ENCODE data around the gene BCL7A. TPM values are rescaled to one million over a fixed set of nuclear protein-coding genes. Genes with fewer than 3 reads are reported as not detected.

BCL7A gene
- total and polyA plus RNA-seq, 12 donors, result 3.4 to 25.7 (median 15.4) TPM

- WGBS, 2 donors, result 53 to 57% methylated on average over 21 of the region's 21 CpGs
- no peak for TF ChIP-seq CTCF (IDR thresholded peaks at IDR 0.05)
- H3K36me3 ChIP-seq, result no peaks in the 10 kb centered on the region
- H3K9me3 ChIP-seq, result no peaks in the 10 kb centered on the region
- H3K4me1 ChIP-seq, result peaks cover 0 to 19% (median 0%) of the 10 kb centered on the region in 9 donors
- no peak overlapping the region for H3K4me3 ChIP-seq
- ATAC-seq (peak in 6 of 8 donors; percentile 39 to 93 (median 52)), DNase-seq (no peak)
- intact Hi-C loops (cut with DNase I), result no loop called here
- peak overlapping the region in 7 of 10 donors; percentile 6 to 83 (median 56) for H3K27ac ChIP-seq
- H3K27me3 ChIP-seq, result no peaks in the 10 kb centered on the region
Observed at GRCh38 chr12:121992059-121992879, 29.4 kb upstream of the BCL7A start.

DNA sequence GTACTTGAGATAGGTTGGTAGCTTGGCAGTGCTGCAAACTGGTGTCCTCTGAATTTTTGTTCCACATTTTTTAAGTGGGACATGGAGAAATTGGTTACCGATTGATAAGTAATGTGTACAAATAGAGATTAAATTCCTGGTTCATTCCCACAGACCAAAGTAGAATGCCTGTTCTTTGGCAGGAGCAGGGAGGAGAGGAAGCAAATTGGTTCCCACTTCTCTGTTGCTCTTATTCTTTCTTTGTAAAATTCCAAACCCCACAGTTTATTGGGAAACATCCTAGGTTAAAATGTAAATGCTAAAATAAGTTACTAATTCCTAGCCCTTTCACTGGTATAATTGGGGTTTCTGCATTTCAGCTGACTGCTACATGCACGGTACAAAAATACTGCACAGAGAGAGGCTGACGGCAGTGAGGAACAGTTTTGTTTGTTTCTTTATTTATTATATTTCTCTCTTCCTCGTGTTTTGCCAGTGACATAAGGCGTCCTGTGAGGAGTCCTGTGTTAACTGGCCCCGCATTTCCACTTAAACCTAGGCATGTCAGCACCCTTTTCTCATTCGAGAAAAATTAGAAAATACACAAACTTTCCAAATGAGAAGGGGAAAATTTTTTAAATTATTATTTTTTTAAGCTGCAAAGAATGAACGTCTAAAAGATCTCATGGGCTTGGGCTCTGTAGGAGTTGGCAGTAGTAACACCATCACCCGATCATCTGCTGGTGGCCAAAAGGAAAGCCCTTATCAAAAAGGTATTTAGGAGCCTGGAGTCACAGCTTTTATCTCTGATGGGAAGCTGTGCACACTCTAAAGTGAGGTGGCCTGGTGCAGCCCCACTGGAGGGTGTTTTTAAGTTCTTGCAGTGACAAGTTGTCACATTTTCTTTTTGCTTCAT, 25.4 kb upstream of the BCL7A start:
- no peak for TF ChIP-seq CTCF (IDR thresholded peaks at IDR 0.05)
- Histone ChIP-seq H3K4me3 (no peak overlapping the region), H3K27me3 (no peaks in the 10 kb centered on the region), H3K9me3 (peaks cover 0 to 10% (median 0%) of the 10 kb centered on the region in 11 donors), H3K27ac (peak overlapping the region in 8 of 10 donors; percentile 6 to 61 (median 46)), H3K36me3 (no peaks in the 10 kb centered on the region), H3K4me1 (peaks cover 0 to 19% (median 0%) of the 10 kb centered on the region in 9 donors)
- ATAC-seq (peak in 7 of 8 donors; percentile 33 to 89 (median 62)), DNase-seq (no peak)
- WGBS, 2 donors, result 22 to 32% methylated on average over 9 of the region's 9 CpGs
- intact Hi-C loops (cut with DNase I), result no loop called here

- intact Hi-C loops (cut with DNase I), result no loop called here
- Histone ChIP-seq H3K4me3 (no peak overlapping the region), H3K36me3 (no peaks in the 10 kb centered on the region), H3K4me1 (peaks cover 0 to 17% (median 0%) of the 10 kb centered on the region in 9 donors), H3K27ac (peak overlapping the region in 8 of 10 donors; percentile 6 to 61 (median 46)), H3K9me3 (peaks cover 0 to 10% (median 0%) of the 10 kb centered on the region in 11 donors), H3K27me3 (no peaks in the 10 kb centered on the region)
- no peak for DNase-seq
- WGBS, 2 donors, result 52 to 64% methylated on average over 13 of the region's 13 CpGs
- TF ChIP-seq CTCF (IDR thresholded peaks at IDR 0.05), result no peak
- peak in 4 of 8 donors; percentile 39 to 56 (median 46) for ATAC-seq
Observed at GRCh38 chr12:121996945-121997612, 24.6 kb upstream of the BCL7A start.

Data from heart right ventricle (tissue), 16 donors.